Brain microvascular endothelial cell (primary cell): Measurements from ENCODE around the gene HS6ST2.

Experiments used
- DNase-seq: peaks from one replicate; pipeline ENCODE4 v3.0.0-alpha.2; 2020
- H3K27ac ChIP-seq: fragments of 250-450 bp; sonication (Bioruptor Pico); 2 replicates; pipeline ENCODE4 v1.5.1; 2020; ENCODE audit warnings: mild to moderate bottlenecking, moderate library complexity
- H3K27me3 ChIP-seq: fragments of 250-450 bp; sonication (Bioruptor Pico); replicated peaks from 2 replicates; pipeline ENCODE4 v1.5.1; 2020; ENCODE audit warnings: mild to moderate bottlenecking
- H3K36me3 ChIP-seq: fragments of 250-450 bp; sonication (Bioruptor Pico); replicated peaks from 2 replicates; pipeline ENCODE4 v1.5.1; 2020; ENCODE audit warnings: mild to moderate bottlenecking
- H3K4me3 ChIP-seq: 2 replicates; pipeline ENCODE4 v1.5.1; 2011; ENCODE audit warnings: low read depth, mild to moderate bottlenecking, control low read depth, low read length, moderate library complexity
- in situ Hi-C: cut with HindIII; loops from 2 replicates; pipeline ENCODE4 v1.10.0; 2017; ENCODE audit warnings: low sequenced_read_pairs, low pct_ligation_motif_present
- TF ChIP-seq, protein P1 (sequence below): IDR thresholded peaks from 2 replicates; pipeline ENCODE4 v1.5.1; 2011; ENCODE audit warnings: low read depth, mild to moderate bottlenecking, moderate library complexity, low read length, control low read depth, inconsistent platforms; ENCODE audit errors: missing control alignments

The HS6ST2 gene

GRCh38 chrX:132810964-132811712, 147.3 kb downstream of the HS6ST2 start:
- no peak overlapping the region for H3K27ac ChIP-seq
- in situ Hi-C loops: no loop called here
- H3K36me3 ChIP-seq: no peaks in the 10 kb centered on the region
- no peaks in the 10 kb centered on the region for H3K27me3 ChIP-seq
- no peak overlapping the region for H3K4me3 ChIP-seq
- TF ChIP-seq, protein P1, sequence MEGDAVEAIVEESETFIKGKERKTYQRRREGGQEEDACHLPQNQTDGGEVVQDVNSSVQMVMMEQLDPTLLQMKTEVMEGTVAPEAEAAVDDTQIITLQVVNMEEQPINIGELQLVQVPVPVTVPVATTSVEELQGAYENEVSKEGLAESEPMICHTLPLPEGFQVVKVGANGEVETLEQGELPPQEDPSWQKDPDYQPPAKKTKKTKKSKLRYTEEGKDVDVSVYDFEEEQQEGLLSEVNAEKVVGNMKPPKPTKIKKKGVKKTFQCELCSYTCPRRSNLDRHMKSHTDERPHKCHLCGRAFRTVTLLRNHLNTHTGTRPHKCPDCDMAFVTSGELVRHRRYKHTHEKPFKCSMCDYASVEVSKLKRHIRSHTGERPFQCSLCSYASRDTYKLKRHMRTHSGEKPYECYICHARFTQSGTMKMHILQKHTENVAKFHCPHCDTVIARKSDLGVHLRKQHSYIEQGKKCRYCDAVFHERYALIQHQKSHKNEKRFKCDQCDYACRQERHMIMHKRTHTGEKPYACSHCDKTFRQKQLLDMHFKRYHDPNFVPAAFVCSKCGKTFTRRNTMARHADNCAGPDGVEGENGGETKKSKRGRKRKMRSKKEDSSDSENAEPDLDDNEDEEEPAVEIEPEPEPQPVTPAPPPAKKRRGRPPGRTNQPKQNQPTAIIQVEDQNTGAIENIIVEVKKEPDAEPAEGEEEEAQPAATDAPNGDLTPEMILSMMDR: no peak
- no peak for DNase-seq

DNA sequence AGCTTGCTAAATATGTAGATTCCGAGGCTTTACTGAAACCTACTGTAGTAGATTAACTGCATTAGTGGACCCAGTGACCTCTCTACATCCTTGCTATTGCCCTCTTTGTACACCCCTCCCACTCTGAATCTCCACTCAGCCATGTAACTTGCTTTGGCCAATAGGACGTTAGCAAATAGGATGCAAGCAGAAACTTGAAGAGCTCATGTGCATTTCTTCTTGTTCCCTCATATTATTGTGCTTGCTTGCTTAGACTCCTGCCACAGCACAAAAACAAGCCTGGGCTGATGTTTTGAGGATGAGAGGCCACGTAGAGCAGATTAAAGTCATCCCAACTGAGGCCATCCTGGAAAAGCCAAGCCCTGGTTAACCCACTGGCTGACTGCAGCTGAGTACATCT, 147.9 kb downstream of the HS6ST2 start:
- H3K27me3 ChIP-seq: no peaks in the 10 kb centered on the region
- H3K27ac ChIP-seq: no peak overlapping the region
- in situ Hi-C loops: no loop called here
- no peak for DNase-seq
- H3K4me3 ChIP-seq: no peak overlapping the region
- TF ChIP-seq, protein P1: no peak
- H3K36me3 ChIP-seq: no peaks in the 10 kb centered on the region

DNA sequence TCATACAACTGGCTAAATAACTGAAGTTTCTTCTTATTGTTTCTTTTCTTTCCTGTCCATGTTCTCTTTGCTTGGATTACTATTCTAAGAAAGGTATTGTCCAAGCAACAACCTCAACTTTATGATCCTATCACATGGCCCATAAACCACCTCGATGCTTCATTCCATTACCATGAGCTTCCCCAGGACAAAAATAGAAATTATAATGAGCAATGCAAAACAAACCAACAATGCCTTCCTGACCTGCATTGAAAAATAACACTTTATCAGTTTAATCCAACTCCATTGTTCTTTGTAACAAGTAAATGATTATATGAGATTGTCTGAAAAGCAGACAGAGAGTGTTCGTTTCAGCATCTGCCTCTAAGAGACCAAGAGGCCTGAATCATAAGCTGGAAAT, 148.8 kb downstream of the HS6ST2 start:
- H3K36me3 ChIP-seq: no peaks in the 10 kb centered on the region
- in situ Hi-C loops: no loop called here
- no peak overlapping the region for H3K4me3 ChIP-seq
- H3K27me3 ChIP-seq: no peaks in the 10 kb centered on the region
- H3K27ac ChIP-seq: no peak overlapping the region
- TF ChIP-seq, protein P1: no peak
- no peak for DNase-seq

- TF ChIP-seq, protein P1: no peak
- H3K27me3 ChIP-seq: no peaks in the 10 kb centered on the region
Measured at GRCh38 chrX:132807411-132808030, 150.9 kb downstream of the HS6ST2 start.

DNA sequence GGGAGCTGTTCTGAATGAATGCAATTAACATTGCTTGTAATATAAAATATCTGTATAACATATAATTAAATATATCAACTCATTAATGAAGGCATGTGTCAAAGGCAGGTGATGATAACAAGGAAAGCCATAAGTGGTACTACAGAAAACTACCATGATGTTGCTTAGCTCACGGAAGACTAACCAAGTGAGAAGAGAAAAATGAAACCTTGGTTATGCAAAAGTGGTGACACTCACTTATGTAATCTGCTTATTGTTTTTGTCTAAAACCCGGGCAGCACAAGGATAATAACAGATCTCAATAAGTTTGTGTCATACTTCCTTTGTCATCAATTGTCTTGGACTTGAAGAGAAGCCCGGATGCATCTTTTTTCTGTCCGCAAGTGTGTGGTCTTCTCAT, 156.4 kb downstream of the HS6ST2 start:
- H3K27ac ChIP-seq: no peak overlapping the region
- no peak overlapping the region for H3K4me3 ChIP-seq
- no peaks in the 10 kb centered on the region for H3K36me3 ChIP-seq
- in situ Hi-C loops: no loop called here
- no peaks in the 10 kb centered on the region for H3K27me3 ChIP-seq
- DNase-seq: no peak
- TF ChIP-seq, protein P1: no peak

More at GRCh38 chrX:132807411-132808030, 150.9 kb downstream of the HS6ST2 start:
- Histone ChIP-seq H3K36me3 (no peaks in the 10 kb centered on the region), H3K4me3 (no peak overlapping the region), H3K27ac (no peak overlapping the region)
- no peak for DNase-seq
- in situ Hi-C loops: no loop called here

DNA sequence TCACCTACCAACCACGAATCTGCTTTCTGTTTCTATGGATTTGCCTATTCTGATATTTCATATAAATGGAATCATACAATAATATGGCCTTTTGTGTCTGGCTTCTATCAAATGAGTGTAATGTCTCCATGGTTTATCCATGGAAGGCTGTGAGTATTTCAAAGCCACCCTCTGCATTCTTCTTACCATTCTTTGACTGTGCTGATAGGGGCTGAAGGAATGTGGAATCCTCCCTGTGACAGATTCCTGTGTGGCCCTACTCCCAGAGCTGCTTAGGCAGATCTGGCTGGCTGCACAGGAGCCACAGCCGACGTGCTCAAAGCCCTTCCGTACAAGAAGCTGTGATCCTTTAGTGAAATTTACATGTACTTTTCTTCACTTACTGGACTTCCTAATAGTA, 163.2 kb downstream of the HS6ST2 start:
- no peak overlapping the region for H3K27ac ChIP-seq
- in situ Hi-C loops: no loop called here
- no peaks in the 10 kb centered on the region for H3K27me3 ChIP-seq
- DNase-seq: no peak
- H3K36me3 ChIP-seq: no peaks in the 10 kb centered on the region
- no peak overlapping the region for H3K4me3 ChIP-seq
- TF ChIP-seq, protein P1: no peak
